Activated CD4-positive, CD25-positive, alpha-beta regulatory T cell treated with anti-CD3 and anti-CD28 coated beads, Interleukin-2, amount 50 U/mL, for 24 hours (primary cell): ENCODE data around the gene SMR3B.

ENCODE experiments used
- ATAC-seq, 2 donors: fragments of 150-1000 bp; cut with Tn5 transposase; one replicate each; pipeline ENCODE4 v1.10.0; 2021; ENCODE audit warnings: mild to moderate bottlenecking in 1 of 2, moderate library complexity in 1 of 2

Gene SMR3B

DNA sequence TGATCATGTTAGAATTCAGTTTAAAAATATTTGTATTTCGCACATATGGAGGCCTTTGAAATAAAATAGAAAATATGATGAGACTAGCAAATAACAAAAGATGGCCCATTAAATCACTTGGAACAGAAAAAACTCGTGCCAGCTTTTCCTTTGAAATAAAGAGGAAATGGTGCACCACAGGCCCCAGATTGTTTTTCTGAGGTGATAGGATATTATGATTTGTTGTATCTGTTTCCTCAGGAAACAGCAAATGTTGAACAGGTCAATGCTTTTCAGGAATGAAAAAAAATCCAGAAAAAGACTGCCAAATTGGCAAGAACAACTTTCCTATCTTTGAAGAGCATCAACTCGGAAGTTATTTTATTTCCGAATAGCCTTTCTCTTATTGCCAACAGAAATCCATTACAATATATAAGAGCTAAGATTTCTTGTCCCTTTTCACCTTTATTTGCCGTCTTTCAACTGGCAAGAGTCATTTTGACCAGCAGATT lies at the start of gene SMR3B:
SMR3B (plus strand) TSS at position 441 of the 491 bp plus-strand sequence. CDS start 1,380 bp downstream, outside the sequence.
- no peak for ATAC-seq

DNA sequence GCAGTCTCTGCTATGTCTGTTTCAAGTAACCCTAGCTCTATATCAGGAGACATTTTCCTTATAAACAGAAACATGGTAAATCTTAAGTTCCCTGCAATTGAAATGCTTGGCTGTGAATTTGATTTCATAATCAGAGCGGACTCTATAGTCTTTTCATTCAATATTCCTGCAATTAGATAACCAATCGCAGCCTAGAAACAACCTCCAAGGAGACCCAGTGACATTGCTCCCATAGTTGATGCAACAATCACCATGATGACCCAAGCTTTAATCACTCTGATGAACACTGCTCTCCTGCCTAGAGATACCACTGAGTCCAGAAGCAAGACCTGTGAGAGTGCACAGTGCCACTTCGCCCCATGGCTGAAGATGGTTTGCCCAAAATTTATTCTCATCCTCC lies 48.2 kb upstream of the SMR3B start, which contains the start of gene CABS1:
CABS1 (plus strand) TSS at position 301 of the 400 bp plus-strand sequence; CDS start at position 360, 59 bp downstream.
- ATAC-seq, result no peak

DNA sequence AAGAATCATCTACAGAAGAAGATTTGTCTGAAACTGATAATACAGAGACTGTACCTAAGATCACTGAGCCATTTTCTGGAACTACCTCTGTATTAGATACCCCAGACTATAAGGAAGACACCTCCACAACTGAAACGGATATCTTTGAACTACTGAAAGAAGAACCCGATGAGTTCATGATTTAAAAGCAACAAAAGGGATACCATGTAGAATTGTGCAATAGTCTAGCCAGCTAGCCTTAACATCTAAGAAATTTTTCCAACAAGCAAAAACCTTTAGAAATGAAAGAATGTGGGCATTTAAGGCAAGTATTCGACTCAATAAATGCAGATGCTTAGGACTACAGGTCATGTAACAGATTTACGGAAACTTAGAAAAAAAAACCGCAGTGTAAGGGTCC lies 46.9 kb upstream of the SMR3B start:
- no peak for ATAC-seq

DNA sequence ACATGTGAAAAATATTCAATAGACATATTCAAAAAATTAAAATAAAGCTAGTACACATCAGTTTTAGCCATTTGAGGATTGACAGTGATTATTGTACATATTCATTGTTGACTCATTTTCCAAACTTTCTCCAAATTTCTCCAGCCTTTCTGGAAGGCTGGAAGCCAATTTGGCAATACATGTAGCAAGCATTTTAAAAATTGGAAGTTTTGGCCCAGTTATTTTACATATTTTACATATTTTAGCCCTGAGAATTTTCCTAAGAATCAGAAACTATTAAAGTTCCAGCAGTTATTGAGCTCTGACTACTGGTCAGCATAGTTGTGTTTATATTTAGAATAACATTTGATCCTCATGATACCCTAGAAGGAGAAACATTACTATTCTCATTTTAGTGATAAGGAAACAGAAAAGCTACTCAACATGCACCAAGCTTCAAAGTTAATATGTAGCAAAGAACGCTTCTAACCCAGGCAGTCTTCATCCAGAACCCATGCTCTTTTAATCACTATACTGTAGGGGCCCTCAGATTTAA lies 45.0 kb upstream of the SMR3B start:
- no peak for ATAC-seq

DNA sequence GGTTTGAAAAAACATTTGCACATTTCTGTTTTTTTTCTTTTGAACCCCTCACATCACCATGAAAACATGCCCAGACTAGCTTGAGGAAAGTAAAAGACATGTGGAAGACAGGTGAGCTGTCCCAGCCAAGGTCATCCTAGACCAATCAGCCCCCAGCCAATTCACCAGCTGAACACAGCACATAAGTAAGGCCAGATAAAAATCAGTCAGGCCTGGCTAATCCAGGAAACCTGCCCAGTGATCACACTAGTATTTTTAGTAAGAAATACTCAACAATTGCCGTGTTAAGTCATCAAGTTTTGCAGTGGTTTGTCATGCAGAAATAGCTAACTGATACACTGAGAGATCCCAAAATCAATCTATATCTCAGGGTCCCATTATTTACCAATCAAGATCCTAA lies 26.7 kb upstream of the SMR3B start:
- no peak for ATAC-seq

DNA sequence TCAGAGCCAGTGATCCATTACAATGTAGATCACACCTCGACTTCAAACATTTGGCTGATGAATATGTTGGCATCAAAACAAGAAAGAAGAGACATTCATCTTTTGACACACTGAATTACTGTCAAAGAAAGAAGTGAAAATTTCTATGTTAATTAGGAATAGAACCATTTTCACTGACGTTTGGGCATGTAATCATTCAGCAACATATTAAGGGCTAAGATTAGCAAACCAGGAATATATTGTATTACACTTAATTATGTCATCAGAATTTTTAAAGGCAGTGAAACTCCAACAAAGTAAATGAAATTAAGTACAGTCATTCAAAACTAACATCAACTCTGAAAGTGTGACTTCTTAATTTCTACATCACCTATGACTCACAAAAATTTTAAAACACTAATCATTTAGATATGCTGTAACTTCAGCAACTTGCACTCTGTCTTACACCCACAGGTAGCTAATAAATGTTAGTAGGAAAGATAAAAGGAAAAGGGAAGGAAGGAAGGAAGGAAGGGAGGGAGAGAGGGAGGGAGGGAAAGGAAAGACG lies 23.7 kb upstream of the SMR3B start:
- ATAC-seq, result no peak

DNA sequence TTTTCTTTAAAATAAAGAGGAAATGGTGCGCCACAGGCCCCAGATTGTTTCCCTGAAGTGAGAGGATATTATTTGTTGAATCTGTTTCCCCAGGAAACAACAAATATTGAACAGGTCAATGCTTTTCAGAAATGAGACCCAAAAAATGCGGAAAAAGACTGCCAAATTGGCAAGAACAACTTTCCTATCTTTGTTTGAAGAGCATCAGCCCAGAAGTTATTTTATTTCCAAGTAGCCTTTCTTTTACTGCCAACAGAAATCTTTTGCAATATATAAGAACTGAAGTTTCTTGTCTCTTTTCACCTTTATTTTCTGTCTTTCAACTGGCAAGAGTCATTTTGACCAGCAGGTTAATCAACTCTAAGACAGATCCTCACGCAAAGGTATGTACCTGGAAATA lies 22.5 kb upstream of the SMR3B start, which contains the start of gene SMR3A:
SMR3A (plus strand) TSS at position 301 of the 400 bp plus-strand sequence. CDS start 1,356 bp downstream, outside the sequence.
- no peak for ATAC-seq

DNA sequence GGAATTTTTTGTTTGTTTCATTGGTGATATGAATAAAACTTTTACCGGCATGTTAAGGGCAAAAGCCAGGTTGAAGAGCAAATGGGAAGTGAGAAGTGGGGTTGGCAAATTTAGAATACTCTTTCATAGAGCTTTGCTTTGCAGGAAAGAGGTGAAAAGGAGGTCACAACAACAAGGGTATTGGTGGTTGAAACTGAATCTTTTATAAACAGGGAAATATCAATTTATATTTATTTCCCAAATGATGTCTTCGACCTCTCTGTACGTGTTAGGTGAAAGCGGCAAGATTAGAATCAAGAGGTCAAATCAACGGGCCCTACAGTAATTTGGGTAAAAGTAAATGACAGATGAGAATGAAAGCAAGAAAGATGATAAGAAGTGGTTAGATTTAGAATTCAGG lies 18.9 kb upstream of the SMR3B start:
- ATAC-seq, result no peak

DNA sequence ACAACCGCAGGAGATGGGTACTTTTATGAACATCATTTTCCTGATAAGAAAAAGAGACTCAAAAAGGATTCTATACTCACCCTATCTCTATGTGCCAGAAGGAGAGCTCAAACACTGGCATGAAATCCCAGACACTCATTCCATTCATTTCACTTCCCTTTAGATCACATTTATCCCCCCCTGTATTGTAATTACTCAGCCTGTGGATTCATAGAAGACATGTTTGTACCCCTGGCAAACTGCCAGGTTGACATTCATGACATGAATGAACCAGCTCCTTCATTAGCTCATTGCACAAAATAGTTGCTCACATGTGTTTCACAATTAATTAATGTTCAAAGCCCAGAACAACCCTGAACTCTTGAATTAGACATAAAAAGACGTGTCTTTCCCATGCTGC lies 17.5 kb upstream of the SMR3B start:
- ATAC-seq, result no peak

DNA sequence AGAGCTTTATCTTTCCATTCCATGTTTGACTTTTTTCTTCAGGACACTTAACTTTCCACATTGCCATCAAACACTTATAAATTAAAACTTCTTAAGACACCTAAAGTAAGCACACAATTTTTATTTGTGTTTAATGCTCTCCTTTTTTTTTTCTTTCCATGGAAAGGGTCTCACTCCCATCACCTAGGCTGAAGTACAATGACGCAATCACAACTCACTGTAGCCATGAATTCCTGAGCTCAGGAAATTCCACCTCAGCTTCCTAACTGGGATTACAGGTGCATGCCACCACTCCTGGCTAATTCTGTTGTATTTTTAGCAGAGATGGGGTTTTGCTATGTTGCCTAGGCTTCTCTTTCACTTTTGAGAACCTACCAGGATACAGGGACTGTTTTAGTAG lies 15.1 kb upstream of the SMR3B start:
- ATAC-seq, result no peak

DNA sequence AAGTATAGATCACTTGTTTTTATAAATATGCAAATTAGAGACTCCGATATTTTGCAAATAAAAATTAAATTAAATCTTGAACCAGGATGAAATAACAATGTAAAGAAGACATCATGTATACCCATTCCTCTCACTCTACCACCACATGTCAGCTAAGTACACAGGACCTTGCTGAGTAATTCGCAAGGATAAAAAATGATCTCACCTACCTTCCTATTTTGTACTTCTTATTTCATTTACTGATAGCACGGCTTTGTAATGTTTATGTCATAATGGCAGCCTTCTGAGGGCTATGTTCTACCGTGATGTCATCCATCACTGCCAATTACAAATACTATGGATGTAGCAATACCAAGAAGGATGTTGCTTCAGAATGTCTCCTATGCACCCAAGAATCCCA lies 10.9 kb upstream of the SMR3B start:
- no peak for ATAC-seq

DNA sequence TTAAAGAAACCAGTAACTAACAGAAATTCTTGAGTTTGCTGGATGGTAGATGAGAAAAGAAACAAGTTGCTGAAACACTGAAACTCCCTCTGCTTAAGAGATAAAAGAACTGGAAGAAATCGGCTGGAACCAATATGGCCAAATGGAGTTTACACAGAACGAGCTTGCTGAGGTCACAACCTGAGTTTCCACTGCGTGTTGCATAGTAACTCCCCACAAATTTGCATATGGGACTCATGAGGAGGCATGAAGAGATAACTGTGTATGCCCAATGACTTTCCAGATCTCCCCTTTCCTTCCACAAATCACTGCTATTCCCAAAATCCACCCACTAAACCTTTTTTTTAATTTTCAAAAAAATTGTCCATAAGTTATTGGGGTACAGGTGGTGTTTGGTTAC lies 10.2 kb upstream of the SMR3B start:
- ATAC-seq, result no peak

DNA sequence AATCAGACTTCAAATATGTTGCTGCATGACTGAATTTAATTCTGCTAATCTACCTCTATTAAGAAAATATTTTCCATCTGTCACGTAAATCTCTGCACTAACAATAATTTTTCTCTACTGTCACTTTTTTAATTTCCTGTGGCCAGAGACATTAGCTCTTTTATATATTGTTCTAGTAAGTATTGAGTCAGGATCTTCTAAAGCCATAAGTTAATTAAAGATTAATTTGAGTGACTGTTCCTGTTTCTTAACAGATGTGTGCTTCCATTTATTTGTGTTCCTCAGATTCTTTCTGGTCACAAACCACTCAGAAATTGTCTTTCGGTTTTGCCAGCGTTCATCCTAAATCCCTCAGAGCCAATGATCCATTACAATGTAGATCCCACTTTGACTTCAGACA lies 2.4 kb upstream of the SMR3B start:
- no peak for ATAC-seq

DNA sequence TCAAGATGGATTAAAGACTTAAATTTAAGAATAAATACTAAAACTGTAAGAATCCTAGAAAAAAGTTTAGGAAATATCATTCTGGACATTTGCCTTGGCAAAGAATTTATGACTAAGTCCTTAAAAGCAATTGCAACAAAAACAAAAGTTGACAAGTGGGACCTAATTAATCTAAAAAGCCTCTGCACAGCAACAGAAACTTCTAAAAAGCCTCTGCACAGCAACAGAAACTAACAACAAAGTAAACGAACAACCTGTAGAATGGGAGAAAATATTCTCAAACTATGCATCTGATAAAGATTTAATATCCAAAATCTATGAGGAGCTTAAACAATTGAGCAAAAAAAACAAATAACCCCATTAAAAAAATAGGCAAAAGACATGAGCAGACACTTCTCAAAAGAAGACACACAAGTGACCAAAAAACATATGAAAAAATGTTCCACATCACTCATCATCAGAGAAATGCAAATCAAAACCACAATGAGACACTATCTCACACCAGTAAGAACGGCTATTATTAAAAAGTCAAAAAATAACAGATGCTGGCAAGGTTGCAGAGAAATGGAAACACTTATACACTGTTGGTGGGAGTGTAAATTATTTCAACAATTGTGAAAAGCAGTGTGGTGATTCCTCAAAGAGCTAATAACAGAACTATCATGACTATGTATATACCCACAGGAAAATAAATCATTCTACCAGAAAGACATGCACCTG lies 9.3 kb downstream of the SMR3B start:
- ATAC-seq, result no peak

DNA sequence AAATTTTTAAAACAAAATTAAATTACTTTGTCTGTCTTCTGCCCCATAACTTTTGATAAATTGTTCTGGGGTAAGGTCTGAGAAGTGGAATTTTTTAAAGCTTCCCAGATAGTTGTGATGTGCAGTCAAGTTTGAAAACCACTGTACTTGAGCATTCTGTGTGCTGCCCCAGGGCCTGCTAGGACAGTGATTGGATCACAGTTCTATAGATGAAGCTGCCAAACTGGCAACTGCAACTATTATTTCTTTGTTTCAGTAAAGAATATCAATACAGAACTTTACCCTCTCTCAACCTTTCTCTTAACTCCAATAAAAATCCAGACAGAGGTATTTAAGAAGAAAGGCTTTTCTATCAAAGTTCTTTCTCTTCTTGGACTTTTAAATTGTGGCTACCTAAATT lies 14.6 kb downstream of the SMR3B start, which contains the start of gene OPRPN:
OPRPN (plus strand) TSS at position 361 of the 400 bp plus-strand sequence. CDS start 1,346 bp downstream, outside the sequence.
- ATAC-seq, result no peak

DNA sequence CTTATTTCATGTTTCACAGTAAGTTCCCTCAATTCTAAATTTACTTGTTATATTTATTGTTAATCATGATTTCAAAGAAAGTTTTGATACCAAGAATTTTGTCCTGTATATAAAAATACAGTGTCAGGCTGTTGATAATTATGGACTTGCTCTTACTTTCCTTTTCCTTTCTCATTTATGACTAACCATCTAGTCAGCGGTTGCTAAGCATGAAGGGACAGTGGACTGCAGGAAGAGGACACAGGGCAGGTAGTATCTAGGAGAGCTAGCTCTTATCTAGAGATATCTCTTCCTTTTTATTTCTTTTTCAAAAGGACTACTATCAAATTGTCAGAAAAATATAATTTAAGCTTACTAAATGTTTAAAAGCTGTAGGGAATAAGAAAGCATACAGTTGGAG lies 16.4 kb downstream of the SMR3B start:
- no peak for ATAC-seq

DNA sequence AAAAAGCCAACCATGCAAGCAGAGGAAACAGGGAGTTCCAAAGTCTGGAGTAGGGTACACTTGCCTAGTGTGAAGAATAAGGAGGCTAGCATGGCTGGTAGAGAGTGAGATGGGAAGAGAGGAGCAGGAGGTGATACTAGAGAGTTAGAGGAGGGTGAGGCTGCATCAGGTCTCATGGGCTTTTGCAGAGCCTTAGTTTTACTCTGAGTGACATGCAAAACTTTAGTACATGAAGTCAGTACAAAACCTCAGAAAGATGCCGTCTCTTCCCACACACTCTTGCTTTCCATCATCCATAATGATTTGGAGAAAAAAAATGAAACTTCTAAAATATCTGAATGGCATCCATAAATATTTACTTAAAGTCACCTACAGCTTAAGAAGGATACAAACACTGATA lies 19.8 kb downstream of the SMR3B start:
- ATAC-seq, result no peak

DNA sequence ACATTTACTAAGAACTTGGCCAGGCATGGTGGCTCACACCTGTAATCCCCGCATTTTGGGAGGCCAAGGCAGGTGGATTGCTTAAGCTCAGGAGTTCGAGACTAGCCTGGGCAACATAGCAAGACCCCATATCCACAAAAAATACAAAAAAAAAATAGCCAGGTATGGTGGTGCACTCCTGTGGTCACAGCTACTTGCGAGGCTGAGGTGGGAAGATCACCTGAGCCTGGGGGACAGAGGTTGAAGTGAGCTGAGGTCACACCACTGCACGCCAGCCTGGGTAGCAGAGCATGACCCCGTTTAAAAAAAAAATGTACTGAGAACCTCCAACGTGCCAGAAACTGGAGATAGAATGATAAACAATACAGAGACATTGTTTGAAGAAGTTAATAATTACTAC lies 22.8 kb downstream of the SMR3B start:
- no peak for ATAC-seq

DNA sequence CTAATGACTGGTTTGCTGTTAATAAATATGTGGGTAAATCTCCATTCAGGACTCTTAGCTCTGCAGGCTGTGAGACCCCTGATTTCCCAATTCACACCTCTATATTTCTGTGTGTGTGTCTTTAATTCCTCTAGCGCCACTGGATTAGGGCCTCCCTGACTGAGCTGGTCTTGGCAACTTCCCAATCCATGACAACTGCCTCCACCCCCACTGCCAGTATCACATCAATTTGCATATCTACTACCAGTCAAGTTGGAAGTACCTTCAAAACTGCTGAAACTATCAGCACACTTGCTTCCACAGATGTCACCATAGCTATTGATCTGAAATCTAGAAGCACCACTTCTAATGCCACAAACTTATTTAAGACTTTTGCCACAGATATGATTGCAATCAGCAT lies 42.4 kb downstream of the SMR3B start:
- ATAC-seq, result no peak

DNA sequence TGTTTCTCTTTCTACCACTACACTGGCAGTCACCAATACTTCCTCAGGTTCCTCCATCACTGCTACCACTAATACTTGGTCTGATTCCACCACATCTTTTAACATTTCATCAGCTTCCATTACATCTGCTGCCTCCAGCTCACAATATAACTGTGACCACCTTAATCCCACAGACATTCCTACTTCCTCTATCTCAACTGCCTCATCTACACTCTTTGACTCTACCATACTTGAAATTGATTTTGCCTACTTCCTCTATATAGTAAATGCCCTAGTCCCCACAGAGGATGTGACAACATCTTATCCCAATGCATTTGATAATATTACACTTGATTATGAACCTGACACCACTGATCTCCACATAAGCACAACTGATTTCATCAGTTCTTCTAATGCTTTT lies 43.9 kb downstream of the SMR3B start:
- ATAC-seq, result no peak

DNA sequence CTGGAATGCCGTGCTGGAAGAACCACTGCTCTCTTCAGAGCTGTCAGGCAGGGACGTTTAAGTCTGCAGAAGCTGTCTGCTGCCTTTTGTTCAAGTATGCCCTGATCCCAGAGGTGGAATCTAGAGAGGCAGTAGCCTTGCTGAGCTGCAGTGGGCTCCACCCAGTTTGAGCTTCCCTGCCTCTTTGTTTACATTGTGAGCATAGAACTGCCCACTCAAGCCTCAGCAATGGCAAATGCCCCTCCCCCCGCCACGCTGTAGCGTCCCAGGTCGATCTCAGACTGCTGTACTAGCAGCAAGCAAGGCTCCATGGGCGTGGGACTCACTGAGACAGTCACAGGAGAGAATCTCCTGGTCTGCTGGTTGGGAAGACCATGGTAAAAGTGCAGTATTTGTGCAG lies 54.3 kb downstream of the SMR3B start:
- ATAC-seq, result no peak
